PFSK-1 (cell line): ENCODE results near the gene AURKA.

Experiments
- FOXP2 ChIP-seq: optimal IDR thresholded peaks from 2 replicates; pipeline ENCODE3; 2011; ENCODE audit warnings: borderline replicate concordance, control low read depth, inconsistent platforms; ENCODE audit not compliant: insufficient read depth; ENCODE audit errors: extremely low read length, extremely low read depth
- POLR2AphosphoS5 ChIP-seq: IDR thresholded peaks from 2 replicates; pipeline ENCODE4 v1.6.1; 2012; ENCODE audit warnings: low read depth, mild to moderate bottlenecking, control low read depth, low read length, moderate library complexity
- REST ChIP-seq, 2 experiments: IDR thresholded peaks; 2 replicates each; pipeline versions ENCODE4 v1.6.1 to v1.8.0; 2011 to 2012; ENCODE audit warnings: low read depth in 2 of 2, low read length in 2 of 2, control low read depth in 1 of 2, inconsistent platforms in 1 of 2, mild to moderate bottlenecking in 1 of 2, moderate library complexity in 1 of 2; ENCODE audit not compliant: insufficient read depth in 1 of 2
- TAF1 ChIP-seq: IDR thresholded peaks from 2 replicates; pipeline ENCODE4 v1.6.1; 2012; ENCODE audit warnings: low read length, control low read depth, borderline replicate concordance; ENCODE audit not compliant: insufficient read depth

DNA sequence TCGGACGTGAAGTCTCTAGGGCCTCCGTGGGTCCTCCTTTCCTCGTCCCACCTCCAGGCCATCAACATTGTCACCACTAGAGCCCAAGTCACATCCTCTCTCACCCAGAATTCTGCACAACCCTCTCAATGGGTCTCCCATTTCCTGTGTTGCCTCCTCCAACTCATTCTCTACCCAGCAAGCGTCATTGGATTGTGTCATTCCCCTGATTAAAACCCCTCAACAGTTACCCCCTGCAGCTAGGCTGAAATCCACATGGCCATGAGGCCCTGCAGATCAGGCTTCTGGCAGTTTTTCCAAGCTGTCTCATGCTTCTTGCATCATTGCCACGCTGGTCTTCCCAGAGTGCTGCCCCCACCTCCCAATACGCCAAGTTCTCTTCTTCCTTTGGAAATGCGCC is 46.1 kb downstream of the AURKA start:
- TF ChIP-seq POLR2AphosphoS5 (no peak), REST (IDR thresholded peaks at IDR 0.05; ENCODE audit: insufficient read depth in 1 of 2, low read depth in 2 of 2, low read length in 2 of 2) (no peak), FOXP2 (no peak), TAF1 (no peak)
